MM.1S (cell line): ENCODE data around the gene XRCC6.
A peak's percentile ranks its signal among the peaks of the same experiment; 100 is the strongest.

ENCODE experiments used
- DNase-seq: peaks from one replicate; pipeline ENCODE4 v3.0.0-alpha.2; 2015
- H2AFZ ChIP-seq: fragments of 300-600 bp; sonication (generic); 2 replicates; pipeline ENCODE4 v1.6.0; 2016; ENCODE audit warnings: antibody characterized with exemption, low read length
- H3F3A ChIP-seq: fragments of 300-600 bp; sonication (generic); 2 replicates; pipeline ENCODE4 v1.6.1; 2016; ENCODE audit warnings: mild to moderate bottlenecking, antibody characterized with exemption, low read length, moderate library complexity, mixed read lengths; ENCODE audit not compliant: insufficient read depth
- H3K27ac ChIP-seq: fragments of 300-600 bp; sonication (generic); 2 replicates; pipeline ENCODE4 v1.5.1; 2016; ENCODE audit warnings: mild to moderate bottlenecking, low read length
- H3K27me3 ChIP-seq: fragments of 300-600 bp; sonication (generic); replicated peaks from 2 replicates; pipeline ENCODE4 v1.6.0; 2016; ENCODE audit warnings: low read length; ENCODE audit not compliant: insufficient read depth
- H3K36me3 ChIP-seq: fragments of 300-600 bp; sonication (generic); replicated peaks from 2 replicates; pipeline ENCODE4 v1.6.1; 2016; ENCODE audit warnings: mild to moderate bottlenecking, low read length, mixed read lengths; ENCODE audit not compliant: insufficient read depth
- H3K4me1 ChIP-seq: fragments of 300-600 bp; sonication (generic); 2 replicates; pipeline ENCODE4 v1.6.1; 2016; ENCODE audit warnings: low read length, mixed read lengths
- H3K4me2 ChIP-seq: fragments of 300-600 bp; sonication (generic); 2 replicates; pipeline ENCODE4 v1.6.0; 2016; ENCODE audit warnings: low read depth, low read length
- H3K4me3 ChIP-seq: fragments of 300-600 bp; sonication (generic); 2 replicates; pipeline ENCODE4 v1.5.1; 2016; ENCODE audit warnings: low read length, mixed read lengths
- H3K79me2 ChIP-seq: fragments of 300-600 bp; sonication (generic); 2 replicates; pipeline ENCODE4 v1.6.1; 2016; ENCODE audit warnings: mixed run types, low read length, mixed read lengths
- H3K9ac ChIP-seq: fragments of 300-600 bp; sonication (generic); 2 replicates; pipeline ENCODE4 v1.6.1; 2016; ENCODE audit warnings: low read length, mixed read lengths
- H3K9me2 ChIP-seq: fragments of 300-600 bp; sonication (generic); replicated peaks from 2 replicates; pipeline ENCODE4 v1.6.1; 2016; ENCODE audit warnings: mild to moderate bottlenecking, low read length, mixed read lengths; ENCODE audit not compliant: insufficient read depth
- H3K9me3 ChIP-seq: fragments of 300-600 bp; sonication (generic); replicated peaks from 2 replicates; pipeline ENCODE4 v1.6.1; 2016; ENCODE audit warnings: mild to moderate bottlenecking, low read length, mixed read lengths; ENCODE audit not compliant: insufficient read depth
- H4K20me1 ChIP-seq: fragments of 300-600 bp; sonication (generic); 2 replicates; pipeline ENCODE4 v1.6.1; 2016; ENCODE audit warnings: mild to moderate bottlenecking, low read length, moderate library complexity, mixed read lengths; ENCODE audit not compliant: insufficient read depth
- EZH2 ChIP-seq: fragments of 300-600 bp; sonication (generic); optimal IDR thresholded peaks from 2 replicates; pipeline ENCODE3; 2017; ENCODE audit warnings: low read depth, mild to moderate bottlenecking, antibody characterized with exemption, low read length, mixed read lengths
- EZH2phosphoT487 ChIP-seq: fragments of 300-600 bp; sonication (generic); IDR thresholded peaks from 2 replicates; pipeline ENCODE4 v1.6.1; 2018; ENCODE audit warnings: antibody characterized with exemption, low read length
- TF ChIP-seq, protein P1 (sequence below): fragments of 300-600 bp; sonication (generic); IDR thresholded peaks from 2 replicates; pipeline ENCODE4 v1.5.1; 2016; ENCODE audit warnings: antibody characterized with exemption, low read length, mixed read lengths

Gene XRCC6

DNA sequence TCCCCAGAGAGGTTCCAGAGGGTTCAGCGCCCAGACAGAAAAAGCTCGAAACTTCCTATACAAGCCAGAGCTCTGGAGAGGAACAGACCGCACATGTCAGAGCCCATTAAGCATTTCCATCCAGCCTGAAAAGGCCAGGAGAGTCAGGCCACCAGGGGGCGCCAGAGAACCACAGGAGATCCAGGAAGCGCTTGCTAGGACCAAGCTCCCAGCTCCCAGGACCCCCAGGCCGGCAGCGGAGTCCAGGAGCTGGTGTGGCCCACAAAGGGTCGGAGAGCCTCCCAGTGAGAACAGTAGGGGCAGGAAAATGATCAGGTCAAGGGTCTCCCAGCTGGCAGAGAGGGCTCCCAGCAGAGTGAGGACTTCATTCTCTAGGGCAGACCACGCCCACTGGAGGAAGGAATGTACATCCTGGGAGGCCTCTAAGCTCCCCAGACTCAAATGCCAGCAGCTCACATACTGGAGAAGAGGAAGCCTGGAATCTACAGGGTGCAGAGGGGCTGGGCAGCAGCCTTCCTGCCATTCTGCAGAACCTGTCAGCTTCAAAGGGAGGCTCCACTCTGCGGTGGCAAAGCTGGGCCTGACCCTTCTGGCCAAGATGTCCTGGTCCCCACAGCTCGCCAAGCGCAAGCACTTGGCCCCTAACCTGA is 76.2 kb downstream of the XRCC6 start:
- Histone ChIP-seq H3K4me3 (no peak overlapping the region; the same call in 1 of the 2 replicates), H3K27ac (no peak overlapping the region), H2AFZ (peak overlapping the region; percentile 68)

DNA sequence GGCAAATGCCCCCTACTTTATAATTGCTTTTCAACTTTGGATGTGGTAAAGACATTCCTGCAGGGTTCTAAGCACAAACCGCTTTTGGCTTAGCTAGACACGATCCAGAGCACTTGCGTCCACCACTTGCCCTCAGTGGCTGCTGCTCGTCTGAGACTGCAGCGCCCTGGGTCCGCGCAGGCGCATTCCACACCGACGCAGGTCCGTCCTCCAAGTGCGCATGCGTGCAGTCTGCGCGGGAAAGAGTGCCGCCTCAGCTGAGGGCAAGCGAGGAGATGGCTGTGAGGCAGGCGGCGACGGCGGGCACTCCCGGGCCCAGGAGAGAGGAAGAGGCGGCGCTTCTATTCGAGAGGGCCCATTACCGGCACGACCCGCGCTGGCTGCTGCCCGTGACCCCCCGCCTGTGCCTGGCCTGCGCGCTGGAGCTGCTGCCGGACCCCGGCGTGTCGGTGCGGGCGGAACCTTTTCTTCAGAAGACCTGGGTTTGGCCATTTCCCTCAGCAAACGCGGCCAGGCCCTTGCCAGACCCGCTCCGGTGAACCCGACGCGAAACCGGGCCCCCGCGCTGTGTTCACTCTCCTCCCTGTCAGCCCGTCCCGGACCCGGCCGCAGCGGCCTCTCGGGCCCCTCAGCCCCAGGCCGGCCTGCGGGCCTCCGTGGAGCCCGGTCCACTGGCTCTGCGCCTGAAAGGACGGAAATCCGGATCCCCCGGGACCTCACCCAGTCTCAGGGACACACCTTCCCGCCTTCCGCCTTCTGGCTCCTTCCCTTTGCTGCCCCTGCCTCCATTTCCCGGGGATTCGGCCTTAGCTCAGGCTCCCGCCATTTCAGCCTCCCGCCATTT is 78.4 kb downstream of the XRCC6 start, which contains the start of gene MEI1:
Gene MEI1 (plus strand): TSS at position 240 of the 844 bp plus-strand sequence. CDS start 36 bp downstream, at position 276.
- Histone ChIP-seq H3K36me3 (no peaks in the 10 kb centered on the region), H2AFZ (no peak within 1 kb of the TSS), H3K4me3 (no peak within 1 kb of the TSS), H3K9me3 (no peaks in the 10 kb centered on the region), H3K27me3 (no peaks in the 10 kb centered on the region), H4K20me1 (no peaks in the 10 kb centered on the region), H3K79me2 (no peaks in the 10 kb centered on the region), H3K4me1 (peaks cover 4% of the 10 kb centered on the region), H3K9ac (no peak within 1 kb of the TSS), H3K4me2 (no peak within 1 kb of the TSS), H3K27ac (no peak within 1 kb of the TSS), H3F3A (no peaks in the 10 kb centered on the region), H3K9me2 (no peaks in the 10 kb centered on the region)
- peak; percentile 35 for DNase-seq
- TF ChIP-seq EZH2: no peak

More for the DNA sequence above, 76.2 kb downstream of the XRCC6 start:
- no peaks in the 10 kb centered on the region for H3K9me2 ChIP-seq
- peak overlapping the region; percentile 53; the same call in 1 of the 2 replicates for H3K4me2 ChIP-seq
- no peaks in the 10 kb centered on the region for H3F3A ChIP-seq
- H3K36me3 ChIP-seq: no peaks in the 10 kb centered on the region
- no peaks in the 10 kb centered on the region for H3K79me2 ChIP-seq
- peak overlapping the region; percentile 16; the same call in 1 of the 2 replicates for H3K9ac ChIP-seq
- peaks cover 4% of the 10 kb centered on the region for H3K4me1 ChIP-seq
- TF ChIP-seq EZH2phosphoT487: no peak
- no peak for TF ChIP-seq EZH2
- TF ChIP-seq, protein P1, sequence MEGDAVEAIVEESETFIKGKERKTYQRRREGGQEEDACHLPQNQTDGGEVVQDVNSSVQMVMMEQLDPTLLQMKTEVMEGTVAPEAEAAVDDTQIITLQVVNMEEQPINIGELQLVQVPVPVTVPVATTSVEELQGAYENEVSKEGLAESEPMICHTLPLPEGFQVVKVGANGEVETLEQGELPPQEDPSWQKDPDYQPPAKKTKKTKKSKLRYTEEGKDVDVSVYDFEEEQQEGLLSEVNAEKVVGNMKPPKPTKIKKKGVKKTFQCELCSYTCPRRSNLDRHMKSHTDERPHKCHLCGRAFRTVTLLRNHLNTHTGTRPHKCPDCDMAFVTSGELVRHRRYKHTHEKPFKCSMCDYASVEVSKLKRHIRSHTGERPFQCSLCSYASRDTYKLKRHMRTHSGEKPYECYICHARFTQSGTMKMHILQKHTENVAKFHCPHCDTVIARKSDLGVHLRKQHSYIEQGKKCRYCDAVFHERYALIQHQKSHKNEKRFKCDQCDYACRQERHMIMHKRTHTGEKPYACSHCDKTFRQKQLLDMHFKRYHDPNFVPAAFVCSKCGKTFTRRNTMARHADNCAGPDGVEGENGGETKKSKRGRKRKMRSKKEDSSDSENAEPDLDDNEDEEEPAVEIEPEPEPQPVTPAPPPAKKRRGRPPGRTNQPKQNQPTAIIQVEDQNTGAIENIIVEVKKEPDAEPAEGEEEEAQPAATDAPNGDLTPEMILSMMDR: peak; percentile 97
- peak; percentile 84 for DNase-seq
- no peaks in the 10 kb centered on the region for H4K20me1 ChIP-seq
- H3K27me3 ChIP-seq: no peaks in the 10 kb centered on the region
- H3K9me3 ChIP-seq: no peaks in the 10 kb centered on the region

DNA sequence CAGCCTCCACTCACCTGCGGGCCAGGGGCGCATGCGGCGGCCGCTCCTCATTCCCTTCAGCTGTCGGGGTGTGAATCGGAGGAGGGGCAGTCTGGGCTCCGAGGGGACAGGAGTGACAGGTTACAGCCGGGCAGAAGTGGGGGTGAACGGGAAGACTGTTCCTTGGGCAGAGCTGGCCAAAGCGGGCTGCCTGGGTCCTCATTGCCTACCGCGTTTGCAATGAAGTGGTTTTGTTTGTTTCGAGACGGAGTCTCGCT is 78.9 kb downstream of the XRCC6 start:
- Histone ChIP-seq H2AFZ (no peak overlapping the region), H3K4me2 (no peak overlapping the region), H3K36me3 (no peaks in the 10 kb centered on the region), H3F3A (no peaks in the 10 kb centered on the region), H3K9ac (no peak overlapping the region), H3K4me1 (peaks cover 4% of the 10 kb centered on the region), H3K27ac (no peak overlapping the region), H4K20me1 (no peaks in the 10 kb centered on the region), H3K9me3 (no peaks in the 10 kb centered on the region), H3K9me2 (no peaks in the 10 kb centered on the region), H3K27me3 (no peaks in the 10 kb centered on the region), H3K4me3 (no peak overlapping the region), H3K79me2 (no peaks in the 10 kb centered on the region)
- DNase-seq: no peak
- TF ChIP-seq, protein P1: no peak
- TF ChIP-seq EZH2: no peak
- no peak for TF ChIP-seq EZH2phosphoT487
